Kidney epithelial cell (primary cell): ENCODE data around the gene PCBP3. TPM values are rescaled to one million over a fixed set of nuclear protein-coding genes. Genes with fewer than 3 reads are reported as not detected.

Experiments
- DNase-seq: peaks from one replicate; pipeline ENCODE4 v3.0.0-alpha.2; 2010; ENCODE audit warnings: low read depth
- H3K27me3 ChIP-seq: 2 replicates; pipeline ENCODE4 v1.6.0; 2011; ENCODE audit warnings: low read length; ENCODE audit not compliant: control insufficient read depth, insufficient read depth
- H3K36me3 ChIP-seq: 2 replicates; pipeline ENCODE4 v1.5.1; 2011; ENCODE audit warnings: low read length; ENCODE audit not compliant: control insufficient read depth, insufficient read depth
- H3K4me3 ChIP-seq: 2 replicates; pipeline ENCODE4 v1.5.1; 2011; ENCODE audit warnings: low read depth, mild to moderate bottlenecking, control low read depth, low read length
- total RNA-seq: library from RNA; depleted of rRNA; stranded (reverse); fragments of >200 nt; gene quantifications from 2 replicates; pipeline ENCODE4 v1.2.3, GENCODE V29; 2015
- TF ChIP-seq, protein P1 (sequence below): IDR thresholded peaks from 2 replicates; pipeline ENCODE4 v1.5.1; 2011; ENCODE audit warnings: mild to moderate bottlenecking, moderate library complexity, low read length, control low read depth, inconsistent platforms; ENCODE audit not compliant: insufficient read depth, poor library complexity, severe bottlenecking

Gene PCBP3
- total RNA-seq, 1 donor from 2014 or later = 1.3 TPM

DNA sequence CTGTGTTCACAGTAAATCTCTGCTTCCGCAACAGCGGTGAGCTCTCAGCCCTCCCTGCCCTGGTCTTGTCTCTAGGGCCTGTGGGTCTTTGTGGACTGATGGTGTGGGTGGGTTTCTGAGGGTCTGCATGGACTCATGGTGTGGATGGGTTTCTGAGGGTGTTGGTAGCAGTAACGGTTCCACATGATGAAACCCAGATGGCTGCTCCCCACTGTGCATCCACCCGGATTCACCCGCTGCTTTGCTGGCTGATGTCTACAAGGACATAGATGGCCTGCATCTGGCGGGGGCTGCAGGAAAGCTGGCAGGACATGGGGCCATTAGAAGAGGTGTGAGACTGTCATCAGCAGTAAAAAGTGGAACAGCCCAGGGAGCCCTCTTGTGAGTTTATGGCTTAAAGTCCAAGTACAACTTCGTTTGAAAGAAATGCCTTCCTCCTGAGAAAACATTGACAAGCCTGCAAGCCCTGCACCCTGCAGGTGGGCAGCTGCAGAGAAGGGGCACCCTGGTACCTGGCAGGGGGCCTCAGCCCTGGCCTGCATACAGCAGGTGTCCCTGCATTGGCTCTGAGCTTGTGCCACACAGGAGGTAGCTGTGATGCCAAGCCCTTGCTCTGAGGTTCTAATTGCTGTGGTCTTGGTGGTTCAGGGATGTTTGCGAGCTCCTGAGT is 181.2 kb downstream of the PCBP3 start:
- DNase-seq = no peak
- no peaks in the 10 kb centered on the region for H3K36me3 ChIP-seq
- H3K27me3 ChIP-seq = peaks cover 21% of the 10 kb centered on the region
- TF ChIP-seq, protein P1, sequence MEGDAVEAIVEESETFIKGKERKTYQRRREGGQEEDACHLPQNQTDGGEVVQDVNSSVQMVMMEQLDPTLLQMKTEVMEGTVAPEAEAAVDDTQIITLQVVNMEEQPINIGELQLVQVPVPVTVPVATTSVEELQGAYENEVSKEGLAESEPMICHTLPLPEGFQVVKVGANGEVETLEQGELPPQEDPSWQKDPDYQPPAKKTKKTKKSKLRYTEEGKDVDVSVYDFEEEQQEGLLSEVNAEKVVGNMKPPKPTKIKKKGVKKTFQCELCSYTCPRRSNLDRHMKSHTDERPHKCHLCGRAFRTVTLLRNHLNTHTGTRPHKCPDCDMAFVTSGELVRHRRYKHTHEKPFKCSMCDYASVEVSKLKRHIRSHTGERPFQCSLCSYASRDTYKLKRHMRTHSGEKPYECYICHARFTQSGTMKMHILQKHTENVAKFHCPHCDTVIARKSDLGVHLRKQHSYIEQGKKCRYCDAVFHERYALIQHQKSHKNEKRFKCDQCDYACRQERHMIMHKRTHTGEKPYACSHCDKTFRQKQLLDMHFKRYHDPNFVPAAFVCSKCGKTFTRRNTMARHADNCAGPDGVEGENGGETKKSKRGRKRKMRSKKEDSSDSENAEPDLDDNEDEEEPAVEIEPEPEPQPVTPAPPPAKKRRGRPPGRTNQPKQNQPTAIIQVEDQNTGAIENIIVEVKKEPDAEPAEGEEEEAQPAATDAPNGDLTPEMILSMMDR = no peak
- H3K4me3 ChIP-seq = no peak overlapping the region

DNA sequence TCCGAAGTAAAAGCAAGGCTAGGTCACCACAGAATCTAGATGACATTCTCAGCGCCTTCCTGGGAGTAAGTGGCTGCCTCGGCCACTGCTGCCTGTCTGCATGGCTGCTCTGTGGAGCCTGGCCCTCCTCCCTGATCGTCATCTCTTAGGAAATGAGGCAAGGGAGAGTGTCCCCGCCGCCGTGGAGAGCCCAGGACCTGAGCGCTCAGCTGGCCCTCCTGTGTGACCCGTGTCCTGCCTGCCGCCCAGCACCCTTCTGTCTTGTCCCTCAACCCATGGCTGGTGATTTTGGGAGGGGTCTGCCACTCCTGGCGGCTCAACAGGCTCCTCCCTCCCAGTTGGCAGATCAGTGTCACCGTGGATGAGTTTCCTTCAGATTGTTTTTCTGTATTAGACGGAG is 181.7 kb downstream of the PCBP3 start:
- TF ChIP-seq, protein P1 = no peak
- H3K4me3 ChIP-seq = no peak overlapping the region
- DNase-seq = no peak
- no peaks in the 10 kb centered on the region for H3K36me3 ChIP-seq
- peaks cover 23% of the 10 kb centered on the region for H3K27me3 ChIP-seq

DNA sequence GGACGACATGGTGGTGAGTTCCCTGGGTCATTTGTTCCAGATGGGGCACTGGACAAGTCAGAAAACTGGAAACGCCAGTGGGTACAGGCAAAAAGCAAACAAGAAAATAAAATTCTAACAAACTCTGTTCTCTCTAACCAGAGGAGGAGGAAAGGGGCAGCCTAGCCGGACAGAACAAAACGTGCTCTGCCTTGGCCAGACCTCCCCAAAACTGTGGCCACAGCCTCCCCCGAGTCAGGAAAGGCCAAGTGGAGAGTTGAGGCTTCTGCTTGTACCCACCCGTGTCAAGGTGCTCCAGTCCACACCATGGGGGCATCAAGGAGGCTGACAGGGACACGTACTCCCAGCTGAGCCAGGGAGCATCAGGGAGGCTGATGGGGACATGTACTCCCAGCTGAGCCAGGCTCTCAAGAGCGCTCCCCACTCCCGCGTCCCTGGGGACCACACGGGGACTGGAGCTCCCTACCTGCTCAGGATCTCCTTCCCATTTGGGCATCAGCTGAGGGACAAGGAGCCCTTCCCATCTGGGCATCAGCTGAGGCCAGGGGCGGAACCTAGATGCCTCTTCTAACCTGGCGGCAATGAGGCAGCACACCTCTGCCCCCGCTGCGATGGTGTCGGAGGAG is 183.3 kb downstream of the PCBP3 start:
- TF ChIP-seq, protein P1 = no peak
- Histone ChIP-seq H3K4me3 (no peak overlapping the region), H3K36me3 (no peaks in the 10 kb centered on the region), H3K27me3 (peaks cover 16% of the 10 kb centered on the region)
- DNase-seq = no peak

DNA sequence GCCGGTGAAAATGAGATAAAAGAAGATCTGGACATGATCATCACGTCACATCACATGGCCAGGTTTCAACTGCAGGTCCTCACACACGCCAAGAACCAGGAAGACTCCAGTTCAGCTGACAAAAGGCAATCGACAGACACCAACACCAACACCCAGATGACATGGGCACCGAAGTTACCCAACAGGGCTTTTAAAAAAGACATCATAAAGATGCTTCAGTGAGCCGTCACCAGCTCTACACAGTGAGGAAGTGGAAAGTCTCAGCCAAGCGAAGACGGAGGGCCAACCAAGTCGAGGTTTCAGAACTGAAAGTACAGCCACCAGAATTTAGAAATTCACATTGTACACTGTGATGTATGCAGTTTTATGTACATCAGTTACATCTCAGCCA is 183.8 kb downstream of the PCBP3 start:
- Histone ChIP-seq H3K36me3 (no peaks in the 10 kb centered on the region), H3K27me3 (peaks cover 15% of the 10 kb centered on the region), H3K4me3 (no peak overlapping the region)
- no peak for DNase-seq
- TF ChIP-seq, protein P1 = no peak

DNA sequence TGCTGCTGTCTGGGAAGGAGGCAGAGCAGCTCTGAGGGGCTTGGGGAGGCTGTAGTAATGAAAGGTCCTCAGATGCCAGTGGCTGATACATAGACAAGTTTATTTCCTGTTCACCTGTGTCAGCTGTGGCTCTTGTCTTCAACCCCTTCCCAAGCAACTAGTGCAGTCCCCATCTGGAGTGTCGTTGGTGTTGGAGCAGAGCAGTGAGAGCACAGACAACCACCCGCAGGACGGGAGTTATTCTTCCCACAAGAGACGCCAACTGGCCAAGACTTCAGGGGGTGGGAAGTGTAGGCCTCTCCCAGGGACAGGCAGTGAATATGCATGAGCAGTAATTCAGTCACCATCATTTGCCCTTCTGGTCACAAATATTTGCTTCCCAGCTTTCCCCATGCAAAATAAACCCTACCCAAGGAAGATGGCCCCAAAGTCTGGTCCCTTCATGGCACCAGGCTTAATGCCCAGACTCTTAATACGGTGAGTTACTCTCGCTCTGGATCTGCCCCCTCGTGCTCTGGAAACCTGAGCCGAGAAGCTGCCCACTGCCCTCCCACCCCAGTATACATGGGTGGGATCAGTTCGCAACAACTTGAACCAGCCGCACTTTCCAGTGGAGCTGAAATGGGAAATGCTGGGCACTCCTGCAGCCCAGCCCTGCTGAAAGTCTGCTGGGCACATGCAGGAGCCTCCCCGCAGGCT is 184.5 kb downstream of the PCBP3 start:
- Histone ChIP-seq H3K4me3 (no peak overlapping the region), H3K27me3 (peaks cover 11% of the 10 kb centered on the region), H3K36me3 (no peaks in the 10 kb centered on the region)
- DNase-seq = no peak
- TF ChIP-seq, protein P1 = no peak
